Stomach smooth muscle (tissue), 2 donors: ENCODE data around the gene IKZF5.

ENCODE experiments used
- H3K27ac ChIP-seq: one replicate; pipeline ENCODE4 v1.7.0; 2013; ENCODE audit warnings: mild to moderate bottlenecking, low read length, inconsistent platforms
- H3K27me3 ChIP-seq, 2 donors: one replicate each; pipeline ENCODE4 v1.7.0; 2013; ENCODE audit warnings: low read length in 2 of 2; ENCODE audit not compliant: insufficient read depth in 2 of 2, control insufficient read depth in 1 of 2
- H3K36me3 ChIP-seq, 2 donors: one replicate each; pipeline ENCODE4 v1.7.0; 2013; ENCODE audit warnings: low read length in 2 of 2; ENCODE audit not compliant: control insufficient read depth in 2 of 2, insufficient read depth in 2 of 2
- H3K4me1 ChIP-seq: one replicate; pipeline ENCODE4 v1.7.0; 2013; ENCODE audit warnings: low read length; ENCODE audit not compliant: control insufficient read depth, insufficient read depth
- H3K4me3 ChIP-seq, 2 donors: one replicate each; pipeline ENCODE4 v1.7.0; 2013; ENCODE audit warnings: low read length in 2 of 2
- H3K9ac ChIP-seq, 2 donors: one replicate each; pipeline ENCODE4 v1.7.0; 2013; ENCODE audit warnings: low read length in 2 of 2, mild to moderate bottlenecking in 1 of 2
- H3K9me3 ChIP-seq, 2 donors: one replicate each; pipeline ENCODE4 v1.7.0; 2013; ENCODE audit warnings: low read length in 2 of 2; ENCODE audit not compliant: control insufficient read depth in 2 of 2
- donor health status: healthy.
- donor health status: Pancreatic carcinoma.

The IKZF5 gene

DNA sequence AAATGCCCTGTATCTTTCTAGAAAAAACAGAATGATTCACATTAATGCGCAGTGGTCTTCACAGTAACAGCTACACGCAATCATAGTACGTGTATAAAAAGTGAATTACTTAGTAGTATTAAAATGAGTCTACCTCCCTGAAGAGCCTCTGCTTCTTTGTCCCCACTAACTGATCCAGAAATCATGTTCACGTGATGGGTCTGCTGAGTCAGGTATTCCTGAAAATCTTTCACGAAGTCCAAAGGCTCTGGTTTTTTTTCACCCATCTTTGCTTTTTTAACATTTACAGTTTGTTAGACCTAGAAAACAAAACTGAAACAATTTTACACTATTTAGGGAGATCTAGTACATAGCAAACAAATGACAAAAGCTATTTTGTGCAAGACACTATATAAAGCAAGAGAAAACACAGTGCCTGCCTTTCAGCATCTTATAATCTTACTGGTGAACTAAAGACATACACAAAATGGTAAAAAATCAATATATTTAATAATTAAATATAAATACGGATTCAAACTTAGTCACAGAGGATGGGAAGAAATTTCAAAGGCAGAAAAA lies 10.2 kb downstream of the IKZF5 start:
- H3K9me3 ChIP-seq: no peaks in the 10 kb centered on the region
- H3K4me1 ChIP-seq: no peaks in the 10 kb centered on the region
- H3K9ac ChIP-seq: no peak overlapping the region
- no peaks in the 10 kb centered on the region for H3K27me3 ChIP-seq
- H3K4me3 ChIP-seq: no peak overlapping the region
- no peak overlapping the region for H3K27ac ChIP-seq
- H3K36me3 ChIP-seq: peaks cover 22 to 27% of the 10 kb centered on the region in 2 donors

DNA sequence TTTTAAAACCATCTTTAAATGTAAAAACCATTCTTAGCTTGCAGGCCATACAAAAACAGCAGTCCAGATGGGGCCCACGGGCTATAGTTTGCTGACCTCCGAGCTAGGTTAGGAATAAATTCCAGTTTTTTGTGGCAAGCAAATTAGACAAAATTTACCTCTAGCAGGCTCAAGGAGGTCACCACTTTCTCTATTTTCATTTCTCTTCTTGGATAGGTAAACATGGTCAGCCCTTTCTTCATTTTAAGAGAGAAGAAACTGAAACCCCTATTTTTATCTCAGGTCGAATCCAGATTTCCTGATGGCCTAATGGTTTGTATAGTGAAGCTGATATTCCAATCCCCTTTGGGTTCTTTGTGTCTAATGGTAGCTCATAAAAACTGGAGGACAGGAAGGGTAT lies 10.7 kb downstream of the IKZF5 start:
- H3K9ac ChIP-seq: no peak overlapping the region
- H3K36me3 ChIP-seq: peaks cover 22 to 27% of the 10 kb centered on the region in 2 donors

DNA sequence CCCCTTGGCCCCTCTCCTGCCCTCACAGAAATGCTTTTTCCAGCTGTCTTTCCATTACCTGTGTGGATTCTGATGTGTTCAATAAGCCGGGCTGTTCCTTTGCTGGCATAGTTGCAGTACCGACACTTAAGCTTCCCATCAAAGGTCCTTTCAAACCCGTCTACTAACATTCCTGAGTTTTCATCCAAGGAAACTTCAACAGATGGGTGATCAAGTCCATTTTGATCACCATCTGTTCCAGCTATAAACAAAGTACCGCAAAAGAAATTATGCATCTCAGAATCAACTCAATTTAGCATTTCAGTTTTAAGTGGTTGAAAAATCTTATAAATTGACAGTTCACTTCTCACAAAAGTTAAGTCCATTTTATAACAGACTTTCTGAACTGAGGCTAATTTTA lies 12.7 kb downstream of the IKZF5 start:
- Histone ChIP-seq H3K4me1 (no peaks in the 10 kb centered on the region), H3K36me3 (peaks cover 22 to 27% of the 10 kb centered on the region in 2 donors), H3K9me3 (no peaks in the 10 kb centered on the region), H3K4me3 (no peak overlapping the region), H3K27ac (no peak overlapping the region), H3K27me3 (no peaks in the 10 kb centered on the region), H3K9ac (no peak overlapping the region)

More for the DNA sequence above, 10.7 kb downstream of the IKZF5 start:
- Histone ChIP-seq H3K4me1 (no peaks in the 10 kb centered on the region), H3K27me3 (no peaks in the 10 kb centered on the region), H3K9me3 (no peaks in the 10 kb centered on the region), H3K4me3 (no peak overlapping the region), H3K27ac (no peak overlapping the region)

DNA sequence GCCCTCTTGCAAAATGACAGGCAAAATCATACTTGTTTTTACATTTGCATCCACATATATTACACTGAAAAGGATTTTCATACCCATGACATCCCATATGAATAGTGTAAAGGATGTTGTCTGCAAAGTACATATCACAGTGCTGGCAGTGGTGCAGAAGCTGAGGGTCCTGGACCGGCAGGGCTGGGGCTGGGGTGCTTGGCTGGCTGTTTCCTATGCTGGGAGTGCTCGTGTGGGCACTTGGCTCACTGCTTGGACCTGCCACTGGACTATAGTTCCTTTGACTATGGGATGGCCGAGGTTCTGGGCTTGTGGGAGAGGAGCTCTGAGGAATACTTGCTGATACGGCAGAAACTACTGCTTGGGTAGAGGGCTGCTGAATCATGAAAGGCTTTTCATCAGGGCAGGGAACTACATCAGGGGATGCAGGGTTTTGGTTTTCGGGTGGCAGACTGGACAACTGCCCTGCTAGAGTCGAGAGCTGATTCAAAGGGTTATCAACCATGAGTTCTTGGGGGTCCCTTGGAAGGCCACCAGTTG lies 14.7 kb downstream of the IKZF5 start:
- Histone ChIP-seq H3K4me3 (no peak overlapping the region), H3K27ac (no peak overlapping the region), H3K27me3 (no peaks in the 10 kb centered on the region), H3K36me3 (peaks cover 22 to 30% of the 10 kb centered on the region in 2 donors), H3K4me1 (no peaks in the 10 kb centered on the region), H3K9me3 (no peaks in the 10 kb centered on the region), H3K9ac (no peak overlapping the region)

DNA sequence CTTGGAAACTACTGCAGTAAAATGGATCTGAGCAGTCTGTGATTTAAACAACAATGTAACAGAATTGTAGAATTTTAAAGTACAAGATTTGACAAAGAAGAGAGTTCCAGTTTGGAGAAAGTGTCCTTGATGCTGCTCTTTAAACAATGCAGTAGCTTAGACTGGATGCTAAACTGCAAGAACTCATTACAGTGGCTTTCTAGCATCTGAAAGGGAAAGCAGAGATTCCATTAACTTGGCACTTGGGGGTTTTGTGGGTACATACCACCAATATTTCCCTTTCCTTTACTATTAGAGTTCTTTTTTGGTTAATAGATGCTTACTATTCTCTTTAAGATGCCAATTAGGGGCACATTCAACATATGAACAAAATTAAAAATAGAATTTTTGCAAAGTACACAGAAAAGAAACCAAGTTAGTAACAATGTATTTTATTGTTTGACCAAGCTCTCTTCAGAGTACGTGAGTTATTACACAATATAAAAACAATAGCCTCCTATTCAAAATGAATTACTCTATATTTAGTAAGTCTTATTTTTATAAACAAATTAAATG lies 16.5 kb downstream of the IKZF5 start:
- H3K9ac ChIP-seq: no peak overlapping the region
- peaks cover 18 to 22% of the 10 kb centered on the region in 2 donors for H3K36me3 ChIP-seq
- H3K4me3 ChIP-seq: no peak overlapping the region
- no peaks in the 10 kb centered on the region for H3K27me3 ChIP-seq
- no peak overlapping the region for H3K27ac ChIP-seq
- H3K9me3 ChIP-seq: no peaks in the 10 kb centered on the region
- no peaks in the 10 kb centered on the region for H3K4me1 ChIP-seq

DNA sequence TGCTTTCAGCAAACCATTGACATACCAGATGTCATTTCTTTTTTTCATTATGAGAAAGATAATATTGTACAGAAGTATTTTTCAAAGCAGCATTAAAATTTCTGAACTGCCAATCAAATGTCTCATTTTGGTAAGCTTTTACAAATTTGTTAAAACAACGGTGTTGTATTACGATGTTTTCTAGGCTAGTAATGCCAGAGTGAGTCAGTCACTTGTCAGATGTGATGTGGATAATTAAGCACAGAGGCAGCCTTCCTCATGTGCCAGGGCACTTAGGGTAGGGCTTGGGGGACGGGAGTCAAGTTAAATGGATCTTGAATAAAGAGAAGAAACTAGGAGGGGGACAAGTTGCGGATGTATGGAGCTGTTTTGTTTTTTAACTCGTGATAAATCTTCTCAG lies 18.3 kb downstream of the IKZF5 start:
- H3K9ac ChIP-seq: no peak overlapping the region
- H3K4me3 ChIP-seq: no peak overlapping the region
- no peaks in the 10 kb centered on the region for H3K27me3 ChIP-seq
- no peaks in the 10 kb centered on the region for H3K9me3 ChIP-seq
- no peaks in the 10 kb centered on the region for H3K4me1 ChIP-seq
- no peak overlapping the region for H3K27ac ChIP-seq
- peaks cover 15 to 16% of the 10 kb centered on the region in 2 donors for H3K36me3 ChIP-seq

- Histone ChIP-seq H3K27ac (no peak overlapping the region), H3K9me3 (no peaks in the 10 kb centered on the region), H3K27me3 (no peaks in the 10 kb centered on the region), H3K9ac (no peak overlapping the region), H3K4me3 (no peak overlapping the region), H3K36me3 (peaks cover 0 to 3% of the 10 kb centered on the region in 2 donors), H3K4me1 (no peaks in the 10 kb centered on the region)
Observed at GRCh38 chr10:122988501-122988900, 20.1 kb downstream of the IKZF5 start.

- Histone ChIP-seq H3K4me1 (no peaks in the 10 kb centered on the region), H3K9me3 (no peaks in the 10 kb centered on the region), H3K27me3 (no peaks in the 10 kb centered on the region), H3K27ac (no peak overlapping the region), H3K4me3 (no peak overlapping the region), H3K36me3 (peaks cover 0 to 3% of the 10 kb centered on the region in 2 donors), H3K9ac (no peak overlapping the region)
Observed at GRCh38 chr10:122986335-122986734, 22.3 kb downstream of the IKZF5 start.

DNA sequence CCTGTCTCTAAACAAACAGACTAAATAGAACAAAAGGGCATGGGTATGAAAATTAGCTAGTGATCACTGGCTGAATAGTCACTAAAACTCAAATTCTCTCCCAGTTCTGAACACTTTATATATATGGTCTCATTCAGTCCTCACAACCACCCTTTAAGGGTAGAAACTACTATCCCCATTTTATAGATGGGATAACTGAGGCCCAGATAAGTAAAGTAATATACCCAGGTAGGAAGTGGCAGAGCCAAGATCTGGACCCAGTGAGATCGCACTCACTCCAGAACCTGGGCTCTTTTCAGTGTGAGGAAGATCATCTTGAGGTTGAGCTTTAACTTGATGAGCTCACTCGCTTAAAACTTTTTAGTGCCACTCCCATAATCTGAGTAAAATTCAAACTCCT lies 23.9 kb downstream of the IKZF5 start:
- Histone ChIP-seq H3K27ac (no peak overlapping the region), H3K9ac (no peak overlapping the region), H3K36me3 (no peaks in the 10 kb centered on the region), H3K4me1 (peaks cover 8% of the 10 kb centered on the region), H3K9me3 (no peaks in the 10 kb centered on the region), H3K4me3 (no peak overlapping the region), H3K27me3 (no peaks in the 10 kb centered on the region)

DNA sequence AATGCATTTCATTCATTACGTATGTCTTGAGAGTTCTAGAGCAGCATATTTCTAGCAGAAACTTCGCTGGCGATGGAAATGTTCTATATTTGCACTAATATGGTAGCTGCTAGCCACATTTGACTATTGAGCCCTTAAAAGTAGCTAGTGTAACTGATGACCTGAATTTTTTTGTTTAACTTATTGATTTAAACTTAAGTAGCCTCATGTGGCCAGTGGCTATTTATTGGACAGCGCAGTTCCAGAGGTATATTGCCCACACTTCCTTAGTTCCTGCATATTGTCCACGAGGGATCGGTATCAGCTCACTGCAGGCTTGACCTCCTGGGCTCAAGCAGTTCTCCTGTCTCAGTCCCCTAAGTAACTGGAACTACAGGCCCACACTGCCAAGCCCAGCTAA lies 24.7 kb downstream of the IKZF5 start:
- Histone ChIP-seq H3K4me3 (no peak overlapping the region), H3K27me3 (no peaks in the 10 kb centered on the region), H3K9ac (no peak overlapping the region), H3K27ac (no peak overlapping the region), H3K36me3 (no peaks in the 10 kb centered on the region), H3K4me1 (peaks cover 12% of the 10 kb centered on the region), H3K9me3 (no peaks in the 10 kb centered on the region)

DNA sequence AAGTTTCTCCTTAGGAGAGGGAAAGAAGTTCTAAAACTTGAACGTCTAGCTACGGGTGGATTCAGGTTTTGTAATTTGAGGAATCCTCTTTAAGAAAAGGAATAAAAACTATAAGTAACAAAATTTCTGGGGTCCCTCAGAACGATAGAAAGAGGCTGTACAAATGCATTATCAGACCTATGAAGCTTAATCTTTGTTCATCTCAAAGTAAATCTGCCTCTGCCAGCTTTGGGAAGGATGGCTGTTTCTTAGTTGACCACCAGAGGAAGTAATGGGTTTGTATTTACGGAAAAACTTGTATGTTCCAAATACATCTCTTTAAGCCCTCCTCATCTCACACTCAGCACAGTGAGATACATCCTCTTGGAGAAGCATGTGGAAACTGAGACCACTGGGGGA lies 27.5 kb downstream of the IKZF5 start:
- Histone ChIP-seq H3K4me1 (peaks cover 12% of the 10 kb centered on the region), H3K9me3 (no peaks in the 10 kb centered on the region), H3K36me3 (no peaks in the 10 kb centered on the region), H3K9ac (no peak overlapping the region), H3K27me3 (no peaks in the 10 kb centered on the region), H3K4me3 (peak overlapping the region; percentile 76 to 90), H3K27ac (no peak overlapping the region)
